Measurements from ENCODE around the gene L1CAM. TPM values are rescaled to one million over a fixed set of nuclear protein-coding genes. Genes with fewer than 3 reads are reported as not detected.

Gene L1CAM
- total RNA-seq, 1 donor from 2014 or later = 1.4 TPM

DNA sequence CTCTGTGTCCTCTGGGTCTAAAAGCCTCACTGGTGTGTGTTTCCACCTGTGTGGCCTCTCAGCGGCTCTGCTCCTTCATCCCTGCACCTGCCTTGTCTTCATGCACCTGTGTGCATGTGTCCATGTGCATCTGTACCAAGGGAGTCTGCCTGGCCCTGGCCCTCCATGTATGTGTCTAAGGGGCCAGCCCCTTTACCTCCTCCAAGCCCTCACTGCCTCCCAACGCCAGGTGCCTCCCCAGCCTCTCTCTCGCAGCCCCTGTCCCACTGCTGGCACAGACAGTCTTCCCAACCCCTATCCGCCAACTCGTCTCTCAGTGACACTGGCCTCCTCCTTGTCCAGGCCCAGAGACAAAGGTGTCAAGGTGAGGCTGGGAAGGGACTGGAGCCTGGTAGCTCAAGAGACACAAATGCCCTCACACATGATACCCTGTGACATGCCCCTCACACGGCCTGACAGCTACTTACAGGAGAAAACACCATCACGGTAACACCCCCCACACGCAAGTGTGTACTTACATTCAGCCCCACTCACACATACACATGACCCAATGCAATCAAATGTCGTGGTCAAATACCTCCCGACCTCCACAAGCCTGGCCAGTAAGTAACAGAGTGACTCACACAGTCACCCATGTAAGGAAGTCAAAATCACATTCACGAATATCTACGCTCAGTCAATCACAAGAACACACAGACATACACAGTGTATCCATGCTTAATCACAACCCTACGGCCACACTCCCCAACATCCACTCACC is 11.4 kb downstream of the L1CAM start:
- Mint-ChIP-seq H3K4me1 (ENCODE audit: low read depth) (no peaks in the 10 kb centered on the region), H3K4me3 (ENCODE audit: low read depth) (no peak overlapping the region), H3K27ac (no peak overlapping the region), H3K9me3 (ENCODE audit: low read depth) (peaks cover 14% of the 10 kb centered on the region), H3K36me3 (ENCODE audit: insufficient read depth) (no peaks in the 10 kb centered on the region), H3K27me3 (peaks cover 29% of the 10 kb centered on the region)
- no peak for DNase-seq (ENCODE audit: low spot score, unreplicated experiment)
- no peak for TF ChIP-seq CTCF (IDR thresholded peaks at IDR 0.05; ENCODE audit: unreplicated experiment)

DNA sequence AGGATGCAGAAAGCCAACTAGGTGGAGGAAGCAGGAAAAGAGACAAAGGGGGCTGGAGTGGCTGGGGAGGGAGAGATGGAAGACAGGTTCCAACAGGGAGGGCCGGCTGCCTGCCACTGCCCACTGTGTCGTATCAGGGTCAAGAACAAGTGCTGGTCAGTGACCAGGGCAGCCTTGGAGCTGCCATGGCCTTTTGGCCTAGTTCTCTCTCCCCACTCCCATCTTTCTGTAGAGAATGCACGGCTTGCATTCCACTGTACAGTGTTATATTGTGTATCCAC is 11.9 kb downstream of the L1CAM start:
- H3K27ac Mint-ChIP-seq = no peak overlapping the region
- H3K4me1 Mint-ChIP-seq (ENCODE audit: low read depth) = no peaks in the 10 kb centered on the region
- no peak overlapping the region for H3K4me3 Mint-ChIP-seq (ENCODE audit: low read depth)
- H3K27me3 Mint-ChIP-seq = peaks cover 24% of the 10 kb centered on the region
- no peak for DNase-seq (ENCODE audit: low spot score, unreplicated experiment)
- no peaks in the 10 kb centered on the region for H3K36me3 Mint-ChIP-seq (ENCODE audit: insufficient read depth)
- H3K9me3 Mint-ChIP-seq (ENCODE audit: low read depth) = peaks cover 14% of the 10 kb centered on the region
- TF ChIP-seq CTCF (IDR thresholded peaks at IDR 0.05; ENCODE audit: unreplicated experiment) = no peak

GRCh38 chrX:153873282-153874084 is 12.5 kb downstream of the L1CAM start:
- H3K36me3 Mint-ChIP-seq (ENCODE audit: insufficient read depth) = no peaks in the 10 kb centered on the region

GRCh38 chrX:153871946-153872878 is 13.8 kb downstream of the L1CAM start:
- H3K27ac Mint-ChIP-seq = no peak overlapping the region
- H3K9me3 Mint-ChIP-seq (ENCODE audit: low read depth) = peaks cover 11% of the 10 kb centered on the region
- peaks cover 14% of the 10 kb centered on the region for H3K27me3 Mint-ChIP-seq
- no peak for DNase-seq (ENCODE audit: low spot score, unreplicated experiment)
- H3K4me1 Mint-ChIP-seq (ENCODE audit: low read depth) = no peaks in the 10 kb centered on the region
- H3K4me3 Mint-ChIP-seq (ENCODE audit: low read depth) = no peak overlapping the region
- H3K36me3 Mint-ChIP-seq (ENCODE audit: insufficient read depth) = no peaks in the 10 kb centered on the region
- TF ChIP-seq CTCF (IDR thresholded peaks at IDR 0.05; ENCODE audit: unreplicated experiment) = no peak

More at GRCh38 chrX:153873282-153874084, 12.5 kb downstream of the L1CAM start:
- no peak for DNase-seq (ENCODE audit: low spot score, unreplicated experiment)
- Mint-ChIP-seq H3K9me3 (ENCODE audit: low read depth) (peaks cover 14% of the 10 kb centered on the region), H3K4me3 (ENCODE audit: low read depth) (no peak overlapping the region), H3K27me3 (peaks cover 20% of the 10 kb centered on the region), H3K27ac (peak overlapping the region; percentile 74), H3K4me1 (ENCODE audit: low read depth) (no peaks in the 10 kb centered on the region)
- TF ChIP-seq CTCF (IDR thresholded peaks at IDR 0.05; ENCODE audit: unreplicated experiment) = no peak

DNA sequence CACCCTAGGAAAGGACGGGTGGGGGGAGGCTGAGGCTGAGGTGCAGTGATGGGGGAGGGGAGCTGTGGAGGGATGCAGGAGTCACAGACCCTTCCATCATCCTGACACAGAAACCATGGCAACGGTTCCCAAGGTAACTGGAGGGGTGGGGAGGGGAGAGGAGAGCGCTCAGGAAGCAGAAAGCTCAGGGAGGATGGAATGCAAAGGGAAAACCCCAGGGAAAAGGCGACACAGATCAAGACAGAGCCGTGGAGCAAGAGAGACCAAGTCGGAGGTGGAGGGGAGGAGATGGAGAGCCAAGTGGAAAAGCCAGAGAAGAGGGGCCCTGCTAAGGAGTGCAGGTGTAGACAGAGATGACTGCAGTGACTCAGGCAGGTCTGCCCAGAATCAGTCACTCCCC is 14.5 kb downstream of the L1CAM start:
- Mint-ChIP-seq H3K9me3 (ENCODE audit: low read depth) (peaks cover 10% of the 10 kb centered on the region), H3K4me3 (ENCODE audit: low read depth) (no peak overlapping the region), H3K27ac (no peak overlapping the region), H3K36me3 (ENCODE audit: insufficient read depth) (no peaks in the 10 kb centered on the region), H3K4me1 (ENCODE audit: low read depth) (no peaks in the 10 kb centered on the region), H3K27me3 (peaks cover 14% of the 10 kb centered on the region)
- no peak for DNase-seq (ENCODE audit: low spot score, unreplicated experiment)
- TF ChIP-seq CTCF (IDR thresholded peaks at IDR 0.05; ENCODE audit: unreplicated experiment) = no peak

Data from progenitor cell of endocrine pancreas (in vitro differentiated cells).